ENCODE results near the gene HBEGF.

DNA sequence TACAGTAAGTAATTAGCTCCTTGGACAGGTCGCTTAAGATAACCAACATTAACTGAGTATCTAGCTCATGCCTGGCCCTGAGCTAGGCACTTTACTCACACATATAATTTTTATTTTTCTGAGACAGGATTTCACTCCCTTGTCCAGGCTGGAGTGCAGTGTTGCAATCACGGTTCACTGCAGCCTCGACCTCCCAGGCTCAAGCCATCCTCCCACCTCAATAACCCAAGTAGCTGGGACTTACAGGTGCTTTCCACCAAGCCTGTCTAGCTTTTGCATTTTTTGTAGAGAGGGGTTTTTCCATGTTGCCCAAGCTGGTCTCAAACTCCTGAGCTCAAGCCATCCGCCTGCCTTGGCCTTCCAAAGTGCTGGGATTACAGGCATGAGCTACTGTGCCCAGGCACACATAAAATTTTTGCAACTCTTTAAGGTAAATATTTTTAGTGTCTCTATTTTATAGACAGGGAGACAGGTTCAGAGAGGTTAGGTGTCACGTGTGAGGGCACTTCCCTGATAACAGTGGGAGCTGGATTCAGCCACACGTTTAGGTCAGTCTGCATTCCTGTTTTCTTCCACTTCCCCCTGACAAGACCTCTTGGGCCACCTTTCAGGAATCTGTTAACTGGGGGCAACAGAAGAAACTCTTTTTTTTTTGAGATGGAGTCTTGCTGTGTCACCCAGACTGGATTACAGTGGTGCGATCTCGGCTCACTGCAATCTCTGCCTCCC is 18.2 kb downstream of the HBEGF start:
- TF ChIP-seq, protein P1, sequence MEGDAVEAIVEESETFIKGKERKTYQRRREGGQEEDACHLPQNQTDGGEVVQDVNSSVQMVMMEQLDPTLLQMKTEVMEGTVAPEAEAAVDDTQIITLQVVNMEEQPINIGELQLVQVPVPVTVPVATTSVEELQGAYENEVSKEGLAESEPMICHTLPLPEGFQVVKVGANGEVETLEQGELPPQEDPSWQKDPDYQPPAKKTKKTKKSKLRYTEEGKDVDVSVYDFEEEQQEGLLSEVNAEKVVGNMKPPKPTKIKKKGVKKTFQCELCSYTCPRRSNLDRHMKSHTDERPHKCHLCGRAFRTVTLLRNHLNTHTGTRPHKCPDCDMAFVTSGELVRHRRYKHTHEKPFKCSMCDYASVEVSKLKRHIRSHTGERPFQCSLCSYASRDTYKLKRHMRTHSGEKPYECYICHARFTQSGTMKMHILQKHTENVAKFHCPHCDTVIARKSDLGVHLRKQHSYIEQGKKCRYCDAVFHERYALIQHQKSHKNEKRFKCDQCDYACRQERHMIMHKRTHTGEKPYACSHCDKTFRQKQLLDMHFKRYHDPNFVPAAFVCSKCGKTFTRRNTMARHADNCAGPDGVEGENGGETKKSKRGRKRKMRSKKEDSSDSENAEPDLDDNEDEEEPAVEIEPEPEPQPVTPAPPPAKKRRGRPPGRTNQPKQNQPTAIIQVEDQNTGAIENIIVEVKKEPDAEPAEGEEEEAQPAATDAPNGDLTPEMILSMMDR (IDR thresholded peaks at IDR 0.05; ENCODE audit: low read length) = no peak
- no peak for TF ChIP-seq EZH2 (IDR thresholded peaks at IDR 0.05; ENCODE audit: borderline replicate concordance, low read length)
